ENCODE results near the gene CYBC1.

Gene CYBC1

GRCh38 chr17:82432017-82432416 is 18.5 kb downstream of the CYBC1 start:
- Histone ChIP-seq H3K27ac (ENCODE audit: poor library complexity, severe bottlenecking) (no peak overlapping the region), H3K27me3 (ENCODE audit: insufficient read depth, poor library complexity, severe bottlenecking) (no peaks in the 10 kb centered on the region), H3K4me3 (ENCODE audit: severe bottlenecking) (no peak overlapping the region), H3K36me3 (ENCODE audit: low read depth) (no peaks in the 10 kb centered on the region), H3K9me3 (ENCODE audit: severe bottlenecking) (no peaks in the 10 kb centered on the region), H3K4me1 (ENCODE audit: insufficient read depth, poor library complexity, severe bottlenecking) (no peaks in the 10 kb centered on the region)
- no peak for ATAC-seq (ENCODE audit: low read depth)
- DNase-seq (ENCODE audit: low spot score), result no peak
- no peak for TF ChIP-seq CTCF (IDR thresholded peaks at IDR 0.05; ENCODE audit: poor library complexity, severe bottlenecking)

GRCh38 chr17:82429824-82430223 is 20.7 kb downstream of the CYBC1 start:
- Histone ChIP-seq H3K36me3 (ENCODE audit: low read depth) (no peaks in the 10 kb centered on the region), H3K27me3 (ENCODE audit: insufficient read depth, poor library complexity, severe bottlenecking) (no peaks in the 10 kb centered on the region), H3K4me3 (ENCODE audit: severe bottlenecking) (no peak overlapping the region), H3K27ac (ENCODE audit: poor library complexity, severe bottlenecking) (no peak overlapping the region), H3K4me1 (ENCODE audit: insufficient read depth, poor library complexity, severe bottlenecking) (no peaks in the 10 kb centered on the region), H3K9me3 (ENCODE audit: severe bottlenecking) (no peaks in the 10 kb centered on the region)
- no peak for DNase-seq (ENCODE audit: low spot score)
- no peak for ATAC-seq (ENCODE audit: low read depth)
- no peak for TF ChIP-seq CTCF (IDR thresholded peaks at IDR 0.05; ENCODE audit: poor library complexity, severe bottlenecking)

GRCh38 chr17:82428546-82428945 is 22.0 kb downstream of the CYBC1 start:
- Histone ChIP-seq H3K4me3 (ENCODE audit: severe bottlenecking) (no peak overlapping the region), H3K9me3 (ENCODE audit: severe bottlenecking) (no peaks in the 10 kb centered on the region), H3K36me3 (ENCODE audit: low read depth) (no peaks in the 10 kb centered on the region), H3K27ac (ENCODE audit: poor library complexity, severe bottlenecking) (no peak overlapping the region), H3K4me1 (ENCODE audit: insufficient read depth, poor library complexity, severe bottlenecking) (no peaks in the 10 kb centered on the region), H3K27me3 (ENCODE audit: insufficient read depth, poor library complexity, severe bottlenecking) (no peaks in the 10 kb centered on the region)
- no peak for DNase-seq (ENCODE audit: low spot score)
- no peak for ATAC-seq (ENCODE audit: low read depth)
- TF ChIP-seq CTCF (IDR thresholded peaks at IDR 0.05; ENCODE audit: poor library complexity, severe bottlenecking), result no peak

GRCh38 chr17:82424863-82425159 is 25.7 kb downstream of the CYBC1 start:
- no peak for DNase-seq (ENCODE audit: low spot score)
- peaks cover 8% of the 10 kb centered on the region for H3K36me3 ChIP-seq (ENCODE audit: low read depth)
- no peak overlapping the region for H3K4me3 ChIP-seq (ENCODE audit: severe bottlenecking)
- ATAC-seq (ENCODE audit: low read depth), result no peak
- H3K4me1 ChIP-seq (ENCODE audit: insufficient read depth, poor library complexity, severe bottlenecking), result no peaks in the 10 kb centered on the region
- H3K27ac ChIP-seq (ENCODE audit: poor library complexity, severe bottlenecking), result no peak overlapping the region
- H3K27me3 ChIP-seq (ENCODE audit: insufficient read depth, poor library complexity, severe bottlenecking), result no peaks in the 10 kb centered on the region
- TF ChIP-seq CTCF (IDR thresholded peaks at IDR 0.05; ENCODE audit: poor library complexity, severe bottlenecking), result no peak
- H3K9me3 ChIP-seq (ENCODE audit: severe bottlenecking), result peaks cover 4% of the 10 kb centered on the region

- Histone ChIP-seq H3K27me3 (ENCODE audit: insufficient read depth, poor library complexity, severe bottlenecking) (no peaks in the 10 kb centered on the region), H3K4me3 (ENCODE audit: severe bottlenecking) (no peak overlapping the region), H3K9me3 (ENCODE audit: severe bottlenecking) (peaks cover 4% of the 10 kb centered on the region), H3K4me1 (ENCODE audit: insufficient read depth, poor library complexity, severe bottlenecking) (peaks cover 3% of the 10 kb centered on the region), H3K36me3 (ENCODE audit: low read depth) (peaks cover 8% of the 10 kb centered on the region), H3K27ac (ENCODE audit: poor library complexity, severe bottlenecking) (no peak overlapping the region)
- no peak for DNase-seq (ENCODE audit: low spot score)
- peak; percentile 30 for TF ChIP-seq CTCF (IDR thresholded peaks at IDR 0.05; ENCODE audit: poor library complexity, severe bottlenecking)
- ATAC-seq (ENCODE audit: low read depth), result no peak
These were observed 26.3 kb downstream of the CYBC1 start for GRCh38 chr17:82424001-82424862.
